Panc1 (cell line): ENCODE measurements around the gene PPOX. TPM values are rescaled to one million over a fixed set of nuclear protein-coding genes. Genes with fewer than 3 reads are reported as not detected.

Experiments
- ATAC-seq: fragments of 200-7000 bp; cut with Tn5 transposase; 2 replicates; pipeline ENCODE4 v1.9.1; 2020; ENCODE audit warnings: mild to moderate bottlenecking, moderate library complexity
- BruUV-seq: library from RNA; stranded (reverse); fragments of 400-500 nt; replicated peaks from 2 replicates; lab custom pipeline; 2021; lab: Mats Ljungman, UMichigan
- CTCF ChIA-PET: fragments of 300-600 bp; sonication (Branson Sonifier 250); formaldehyde crosslinking; loops from one replicate; lab custom pipeline; 2022; ENCODE audit warnings: antibody characterized with exemption; lab: Charles Lee
- POLR2A ChIA-PET: fragments of 300-600 bp; sonication (Branson Sonifier 250); formaldehyde crosslinking; loops from one replicate; lab custom pipeline; 2022; ENCODE audit warnings: antibody characterized with exemption; lab: Charles Lee
- DNase-seq: peaks from one replicate; pipeline ENCODE4 v3.0.0-alpha.2; 2010; ENCODE audit warnings: low read depth, low spot score
- H3K27ac ChIP-seq: 2 replicates; pipeline ENCODE4 v1.5.1; 2011; ENCODE audit warnings: mild to moderate bottlenecking, low read length, inconsistent platforms
- H3K27me3 ChIP-seq: fragments of 200-500 bp; sonication (Bioruptor generic); 2 replicates; pipeline ENCODE4 v1.6.0; 2014; ENCODE audit warnings: low read length, inconsistent platforms; ENCODE audit not compliant: control insufficient read depth, insufficient read depth
- H3K36me3 ChIP-seq: fragments of 200-500 bp; sonication (Bioruptor generic); 2 replicates; pipeline ENCODE4 v1.5.1; 2014; ENCODE audit warnings: inconsistent platforms, mild to moderate bottlenecking, low read length, moderate library complexity; ENCODE audit not compliant: control insufficient read depth, insufficient read depth
- H3K4me1 ChIP-seq: 2 replicates; pipeline ENCODE4 v1.5.1; 2011; ENCODE audit warnings: inconsistent platforms, mild to moderate bottlenecking, low read length, moderate library complexity; ENCODE audit not compliant: control insufficient read depth, insufficient read depth
- H3K4me3 ChIP-seq, 2 experiments: 2 replicates each; pipeline ENCODE4 v1.5.1; 2011 to 2012; ENCODE audit warnings: low read depth in 2 of 2, low read length in 2 of 2, mild to moderate bottlenecking in 2 of 2, inconsistent platforms in 1 of 2, moderate library complexity in 1 of 2
- H3K9me3 ChIP-seq: fragments of 200-500 bp; sonication (Bioruptor generic); 2 replicates; pipeline ENCODE4 v1.5.1; 2014; ENCODE audit warnings: low read depth, mild to moderate bottlenecking, inconsistent platforms, low read length, moderate library complexity; ENCODE audit not compliant: control insufficient read depth, insufficient read depth
- CTCF ChIP-seq: fragments of 450-650 bp; IDR thresholded peaks from 2 replicates; pipeline ENCODE4 v1.5.1; 2017; ENCODE audit warnings: mild to moderate bottlenecking
- POLR2AphosphoS5 ChIP-seq: IDR thresholded peaks from 2 replicates; pipeline ENCODE4 v1.6.1; 2012; ENCODE audit warnings: mild to moderate bottlenecking, low read depth, low read length, moderate library complexity
- REST ChIP-seq, 2 experiments: IDR thresholded peaks; 2 replicates each; pipeline ENCODE4 v1.6.1; 2011 to 2012; ENCODE audit warnings: low read depth in 2 of 2, control low read depth in 1 of 2, low read length in 1 of 2, mild to moderate bottlenecking in 1 of 2, moderate library complexity in 1 of 2; ENCODE audit not compliant: insufficient read depth in 1 of 2
- SIN3A ChIP-seq: IDR thresholded peaks from 2 replicates; pipeline ENCODE4 v1.6.1; 2012; ENCODE audit warnings: low read depth, mild to moderate bottlenecking, low read length, moderate library complexity, borderline replicate concordance; ENCODE audit not compliant: insufficient read depth
- TCF7L2 ChIP-seq: IDR thresholded peaks from 2 replicates; pipeline ENCODE4 v1.6.1; 2011; ENCODE audit warnings: mild to moderate bottlenecking, low read depth, low read length, inconsistent platforms
- in situ Hi-C: cut with HindIII; loops from 2 replicates; pipeline ENCODE4 v1.10.0; 2016; ENCODE audit warnings: low sequenced_read_pairs, low pct_unique_long_range_greater_than_20kb
- intact Hi-C: fragments of 100-400 bp; cut with micrococcal nuclease; formaldehyde crosslinking; loops from one replicate; pipeline ENCODE4 v1.10.0; 2022; ENCODE audit not compliant: unreplicated experiment
- total RNA-seq: library from RNA; stranded (reverse); gene quantifications from one replicate; pipeline ENCODE4 v1.2.1, GENCODE V29; 2021; ENCODE audit not compliant: unreplicated experiment

PPOX gene
- total RNA-seq, 1 experiment from 2014 or later, result 20.6 TPM

GRCh38 chr1:161132410-161133219 lies 33.6 kb upstream of the PPOX start, which contains the start of gene DEDD:
Gene DEDD (minus strand): TSS chr1:161132667. CDS start chr1:161124462, 8,205 bp downstream.
- H3K27ac ChIP-seq, result peak within 1 kb of the TSS; percentile 99
- intact Hi-C loops, result no loop called here
- TF ChIP-seq SIN3A, result no peak
- no peak for TF ChIP-seq REST (IDR thresholded peaks at IDR 0.05; ENCODE audit: insufficient read depth in 1 of 2, low read depth in 2 of 2, low read length in 1 of 2)
- TF ChIP-seq CTCF, result no peak
- no peak; the same call in none of the 2 replicates for TF ChIP-seq POLR2AphosphoS5
- no peak for TF ChIP-seq TCF7L2
- DNase-seq (peak; percentile 66), ATAC-seq (peak; percentile 96)
- in situ Hi-C loops, result no loop called here
- H3K9me3 ChIP-seq, result no peaks in the 10 kb centered on the region
- ChIA-PET CTCF (interaction anchor here (0.7 kb wide), 1 partner anchor 135 kb away, joined by 3 read pairs; no protein-coding TSS in a partner anchor), POLR2A (interaction anchor here (0.5 to 1.4 kb wide), 6 partner anchors 15 to 1215 kb away, joined by 3 to 11 read pairs (median 4); partner anchors contain the start of genes NIT1 and PFDN2)
- H3K4me1 ChIP-seq, result peaks cover 14% of the 10 kb centered on the region
- BruUV-seq, result no TSS peak
- peak within 1 kb of the TSS; percentile 96 to 99 for H3K4me3 ChIP-seq
- peaks cover 11% of the 10 kb centered on the region for H3K36me3 ChIP-seq
- H3K27me3 ChIP-seq, result no peaks in the 10 kb centered on the region

GRCh38 chr1:161133220-161133740 lies 32.9 kb upstream of the PPOX start:
- peak overlapping the region; percentile 99 for H3K27ac ChIP-seq
- intact Hi-C loops (no loop called here), in situ Hi-C loops (no loop called here)
- no peak for TF ChIP-seq CTCF
- 0 out of 2 replicates have a peak, but pooled peaks have one; percentile 3 for TF ChIP-seq SIN3A
- TSS peak; percentile 91 for BruUV-seq
- no peaks in the 10 kb centered on the region for H3K27me3 ChIP-seq
- DNase-seq (no peak), ATAC-seq (peak; percentile 54)
- POLR2A ChIA-PET, result interaction anchor here (0.5 to 1.4 kb wide), 3 partner anchors 15 to 33 kb away, joined by 3 to 8 read pairs (median 5); no protein-coding TSS in a partner anchor
- H3K9me3 ChIP-seq, result no peaks in the 10 kb centered on the region
- CTCF ChIA-PET, result interaction anchor here (0.7 kb wide), 1 partner anchor 135 kb away, joined by 3 read pairs; no protein-coding TSS in a partner anchor
- H3K4me1 ChIP-seq, result peaks cover 14% of the 10 kb centered on the region
- peak overlapping the region; percentile 96 to 99 for H3K4me3 ChIP-seq
- peaks cover 10% of the 10 kb centered on the region for H3K36me3 ChIP-seq
